B cell (primary cell): Measurements from ENCODE around the gene SCP2. TPM values are rescaled to one million over a fixed set of nuclear protein-coding genes. Genes with fewer than 3 reads are reported as not detected.

Experiments used
- ATAC-seq: fragments of 200-7000 bp; cut with Tn5 transposase; one replicate; pipeline ENCODE4 v1.10.0; 2021; ENCODE audit warnings: low read depth, mild to moderate bottlenecking, moderate number of reproducible peaks, moderate library complexity
- CTCF ChIA-PET: fragments of 350-600 bp; sonication (Branson Sonifier 250); formaldehyde crosslinking; loops from one replicate; lab custom pipeline; 2021; ENCODE audit warnings: antibody characterized with exemption, inconsistent platforms; lab: Charles Lee
- POLR2A ChIA-PET: fragments of 350-600 bp; sonication (Branson Sonifier 250); formaldehyde crosslinking; loops from one replicate; lab custom pipeline; 2021; ENCODE audit warnings: antibody characterized with exemption; lab: Charles Lee
- DNase-seq: peaks from one replicate; pipeline ENCODE4 v3.0.0; 2013
- H2AFZ ChIP-seq: 2 replicates; pipeline ENCODE4 v1.6.1; 2012; ENCODE audit warnings: mild to moderate bottlenecking, low read depth, low read length; ENCODE audit not compliant: insufficient read depth, poor library complexity, severe bottlenecking
- H3K27ac ChIP-seq, 2 donors: 1 replicate in 1 of 2; 2 replicates in 1 of 2; pipeline ENCODE4 v1.5.1; 2012 to 2013; ENCODE audit warnings: low read length in 2 of 2, mild to moderate bottlenecking in 2 of 2, moderate library complexity in 1 of 2
- H3K27me3 ChIP-seq, 4 experiments: fragments of 200-600 bp in 1 of 4; sonication (generic) in 1 of 4; replicated peaks in 1 of 4; 1 replicate in 2 of 4; 2 replicates in 2 of 4; pipeline versions ENCODE4 v1.6.1 to v1.7.0; 2013 to 2016; ENCODE audit warnings: low read length in 3 of 4, mild to moderate bottlenecking in 2 of 4, mixed read lengths in 1 of 4, moderate library complexity in 1 of 4; ENCODE audit not compliant: insufficient read depth in 4 of 4, control insufficient read depth in 3 of 4; ENCODE audit errors: control extremely low read depth in 1 of 4
- H3K36me3 ChIP-seq, 2 experiments: replicated peaks in 1 of 2; 1 replicate in 1 of 2; 2 replicates in 1 of 2; pipeline versions ENCODE4 v1.6.1 to v1.7.1; 2013; ENCODE audit warnings: low read length in 1 of 2; ENCODE audit not compliant: insufficient read depth in 2 of 2, control insufficient read depth in 1 of 2; ENCODE audit errors: control extremely low read depth in 1 of 2, extremely low read depth in 1 of 2
- H3K4me1 ChIP-seq, 2 donors: fragments of 200-600 bp in 1 of 2; sonication (generic) in 1 of 2; 1 replicate in 1 of 2; 2 replicates in 1 of 2; pipeline versions ENCODE4 v1.5.1 to v1.6.1; 2013 to 2017; ENCODE audit warnings: low read length in 2 of 2; ENCODE audit not compliant: control insufficient read depth in 2 of 2, insufficient read depth in 2 of 2
- H3K4me2 ChIP-seq: replicated peaks from 2 replicates; pipeline ENCODE3; 2012; ENCODE audit warnings: mild to moderate bottlenecking, low read depth, low read length; ENCODE audit not compliant: poor library complexity, severe bottlenecking
- H3K4me3 ChIP-seq, 5 experiments: fragments of 200-600 bp in 1 of 5; sonication (generic) in 1 of 5; 1 replicate in 3 of 5; 2 replicates in 2 of 5; pipeline versions ENCODE4 v1.5.1 to v1.7.0; 2011 to 2016; ENCODE audit warnings: low read length in 4 of 5, mild to moderate bottlenecking in 4 of 5, low read depth in 2 of 5, control low read depth in 1 of 5, moderate library complexity in 1 of 5; ENCODE audit not compliant: insufficient read depth in 1 of 5; ENCODE audit errors: control extremely low read depth in 1 of 5, extremely low read depth in 1 of 5
- H3K79me2 ChIP-seq: fragments of 200-600 bp; sonication (generic); one replicate; pipeline ENCODE4 v1.6.0; 2016; ENCODE audit warnings: low read length; ENCODE audit not compliant: control insufficient read depth, insufficient read depth
- H3K9ac ChIP-seq: fragments of 200-600 bp; sonication (generic); 2 replicates; pipeline ENCODE4 v1.6.1; 2017; ENCODE audit warnings: mild to moderate bottlenecking, low read length, moderate library complexity
- H3K9me3 ChIP-seq, 3 donors: one replicate each; pipeline versions ENCODE4 v1.6.1 to v1.7.1; 2013; ENCODE audit warnings: low read length in 2 of 3; ENCODE audit not compliant: control insufficient read depth in 2 of 3, insufficient read depth in 1 of 3; ENCODE audit errors: control extremely low read depth in 1 of 3
- H4K20me1 ChIP-seq: 2 replicates; pipeline ENCODE4 v1.6.0; 2012; ENCODE audit warnings: mild to moderate bottlenecking, low read length; ENCODE audit not compliant: insufficient read depth, control insufficient read depth, poor library complexity, severe bottlenecking
- H3K27ac Mint-ChIP-seq: one replicate; pipeline ENCODE4 v1.8.0; 2021; ENCODE audit warnings: mixed read lengths
- H3K27me3 Mint-ChIP-seq: one replicate; pipeline ENCODE4 v1.8.0; 2021; ENCODE audit warnings: mixed read lengths
- H3K4me1 Mint-ChIP-seq: one replicate; pipeline ENCODE4 v1.8.0; 2021; ENCODE audit warnings: mixed read lengths
- H3K4me3 Mint-ChIP-seq: one replicate; pipeline ENCODE4 v1.8.0; 2021; ENCODE audit warnings: mixed read lengths
- H3K9me3 Mint-ChIP-seq: one replicate; pipeline ENCODE4 v1.8.0; 2022; ENCODE audit warnings: mixed read lengths; ENCODE audit not compliant: insufficient read depth
- CTCF ChIP-seq: fragments of 200-600 bp; IDR thresholded peaks from one replicate; pipeline ENCODE4 v1.8.0; 2022; ENCODE audit warnings: antibody characterized with exemption, mild to moderate bottlenecking
- EZH2 ChIP-seq: IDR thresholded peaks from 2 replicates; pipeline ENCODE4 v1.6.1; 2012; ENCODE audit warnings: borderline replicate concordance, low read depth, mild to moderate bottlenecking, moderate library complexity, low read length; ENCODE audit not compliant: insufficient read depth, poor library complexity, severe bottlenecking
- WGBS: methylation state at CpG from one replicate; pipeline ENCODE4 v1.1.5; 2013; ENCODE audit warnings: missing lambda C conversion rate; ENCODE audit not compliant: insufficient coverage; 5-methylcytosine and 5-hydroxymethylcytosine counted together
- intact Hi-C: fragments of 100-400 bp; cut with micrococcal nuclease; formaldehyde crosslinking; loops from one replicate; pipeline ENCODE4 v1.10.0; 2022
- polyA plus RNA-seq: library from polyadenylated mRNA; depleted of rRNA; stranded (reverse); fragments of >200 nt; gene quantifications from 2 replicates; pipeline ENCODE4 v1.2.3, GENCODE V29; 2012
- total RNA-seq, 2 donors: library from RNA; stranded (reverse); fragments of 120-200 nt in 1 of 2; gene quantifications; 1 replicate in 1 of 2; 2 replicates in 1 of 2; pipeline versions ENCODE4 v1.2.3 to v1.2.4, GENCODE V29; 2013 to 2022

SCP2 gene
- total and polyA plus RNA-seq, 2 donors (not counting 1 experiment from before 2014, with no cell fraction given), result 19.4 to 46.6 TPM

DNA sequence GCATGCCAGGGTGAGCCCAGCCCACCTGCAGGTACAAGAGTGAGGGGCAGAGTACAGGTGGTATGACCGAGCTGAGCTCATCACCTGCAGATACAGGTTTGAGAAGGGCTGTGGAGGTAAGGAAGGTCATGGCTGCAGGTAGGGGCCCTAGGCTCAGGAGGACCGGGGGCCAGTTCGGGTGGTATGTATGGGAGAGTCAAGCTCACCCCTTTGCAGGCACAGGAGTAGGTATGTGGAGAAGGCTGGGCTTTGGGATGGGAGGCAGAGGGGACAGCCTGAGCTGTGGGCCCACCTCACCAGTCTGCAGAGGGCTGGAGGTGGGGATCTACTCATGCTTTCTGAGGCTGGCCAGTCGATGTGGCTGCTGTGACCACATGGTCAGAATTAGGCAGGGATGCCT lies 152.2 kb downstream of the SCP2 start:
- 100% methylated on average over 3 of the region's 4 CpGs for WGBS
- Mint-ChIP-seq H3K27ac (no peak overlapping the region), H3K4me1 (no peaks in the 10 kb centered on the region), H3K27me3 (no peaks in the 10 kb centered on the region), H3K9me3 (no peaks in the 10 kb centered on the region), H3K4me3 (no peak overlapping the region)
- DNase-seq, result no peak
- no peaks in the 10 kb centered on the region for H3K9me3 ChIP-seq
- TF ChIP-seq CTCF, result no peak
- TF ChIP-seq EZH2, result no peak
- H3K79me2 ChIP-seq, result no peaks in the 10 kb centered on the region
- H3K36me3 ChIP-seq, result no peaks in the 10 kb centered on the region
- H4K20me1 ChIP-seq, result no peaks in the 10 kb centered on the region
- no peak overlapping the region for H3K4me3 ChIP-seq
- H3K27me3 ChIP-seq, result no peaks in the 10 kb centered on the region
- ChIA-PET CTCF (no interaction called here), POLR2A (no interaction called here)
- no peak overlapping the region for H3K9ac ChIP-seq
- H3K4me2 ChIP-seq, result no peak overlapping the region
- no peak for ATAC-seq
- no peak overlapping the region for H2AFZ ChIP-seq
- H3K4me1 ChIP-seq, result no peaks in the 10 kb centered on the region
- no peak overlapping the region for H3K27ac ChIP-seq
- intact Hi-C loops, result no loop called here

GRCh38 chr1:53080041-53080440 lies 153.0 kb downstream of the SCP2 start:
- CTCF ChIA-PET, result no interaction called here
- no peaks in the 10 kb centered on the region for H3K79me2 ChIP-seq
- POLR2A ChIA-PET, result no interaction called here

More at GRCh38 chr1:53080041-53080440, 153.0 kb downstream of the SCP2 start:
- H3K27ac ChIP-seq, result no peak overlapping the region
- H3K9me3 Mint-ChIP-seq, result no peaks in the 10 kb centered on the region
- no peaks in the 10 kb centered on the region for H3K36me3 ChIP-seq
- 50% methylated on average over 2 of the region's 3 CpGs for WGBS
- H3K4me1 Mint-ChIP-seq, result no peaks in the 10 kb centered on the region
- no peak for DNase-seq
- no peaks in the 10 kb centered on the region for H3K27me3 ChIP-seq
- no peak overlapping the region for H3K4me3 Mint-ChIP-seq
- H3K4me3 ChIP-seq, result no peak overlapping the region
- H3K27me3 Mint-ChIP-seq, result no peaks in the 10 kb centered on the region
- intact Hi-C loops, result no loop called here
- no peak for ATAC-seq
- H4K20me1 ChIP-seq, result no peaks in the 10 kb centered on the region
- H3K9me3 ChIP-seq, result no peaks in the 10 kb centered on the region
- no peak overlapping the region for H3K9ac ChIP-seq
- no peaks in the 10 kb centered on the region for H3K4me1 ChIP-seq
- TF ChIP-seq EZH2 (no peak), CTCF (no peak)
- H3K4me2 ChIP-seq, result no peak overlapping the region
- no peak overlapping the region for H3K27ac Mint-ChIP-seq
- H2AFZ ChIP-seq, result no peak overlapping the region
